ENCODE measurements around the gene HOXA2.

The HOXA2 gene

GRCh38 chr7:27141137-27141922 is 38.8 kb upstream of the HOXA2 start:
- no peak for DNase-seq

GRCh38 chr7:27140126-27140857 is 37.8 kb upstream of the HOXA2 start:
- DNase-seq = no peak

- DNase-seq = no peak
These were observed 37.0 kb upstream of the HOXA2 start for GRCh38 chr7:27139334-27140125.

GRCh38 chr7:27138985-27139333 is 36.5 kb upstream of the HOXA2 start:
- no peak for DNase-seq

GRCh38 chr7:27138472-27138871 is 36.0 kb upstream of the HOXA2 start:
- DNase-seq = no peak

GRCh38 chr7:27137640-27138315 is 35.3 kb upstream of the HOXA2 start:
- no peak for DNase-seq

GRCh38 chr7:27134392-27134791 is 31.9 kb upstream of the HOXA2 start:
- no peak for DNase-seq

- no peak for DNase-seq
These were observed 31.1 kb upstream of the HOXA2 start for GRCh38 chr7:27133409-27134231.

GRCh38 chr7:27132978-27133377 is 30.5 kb upstream of the HOXA2 start:
- no peak for DNase-seq

- no peak for DNase-seq
These were observed 29.7 kb upstream of the HOXA2 start for GRCh38 chr7:27132214-27132613.

GRCh38 chr7:27131390-27131819 is 28.9 kb upstream of the HOXA2 start:
- no peak for DNase-seq

GRCh38 chr7:27130540-27131389 is 28.3 kb upstream of the HOXA2 start, which contains the start of gene HOXA4:
HOXA4 (minus strand) TSS chr7:27130757; CDS start chr7:27130733, 24 bp downstream.
- DNase-seq = peak; percentile 79

GRCh38 chr7:27129729-27130539 is 27.5 kb upstream of the HOXA2 start:
- DNase-seq = no peak

GRCh38 chr7:27128776-27129728 is 26.6 kb upstream of the HOXA2 start:
- DNase-seq = no peak

- no peak for DNase-seq
These were observed 25.6 kb upstream of the HOXA2 start for GRCh38 chr7:27128034-27128433.

GRCh38 chr7:27126596-27127327 is 24.3 kb upstream of the HOXA2 start:
- DNase-seq = no peak

- no peak for DNase-seq
These were observed 23.5 kb upstream of the HOXA2 start for GRCh38 chr7:27125986-27126394.
